Panc1 (cell line): Measurements from ENCODE around the gene PRRC2C.

Experiments used
- CTCF ChIP-seq: fragments of 450-650 bp; IDR thresholded peaks from 2 replicates; pipeline ENCODE4 v1.5.1; 2017; ENCODE audit warnings: mild to moderate bottlenecking
- POLR2AphosphoS5 ChIP-seq: IDR thresholded peaks from 2 replicates; pipeline ENCODE4 v1.6.1; 2012; ENCODE audit warnings: mild to moderate bottlenecking, low read depth, low read length, moderate library complexity
- SIN3A ChIP-seq: IDR thresholded peaks from 2 replicates; pipeline ENCODE4 v1.6.1; 2012; ENCODE audit warnings: low read depth, mild to moderate bottlenecking, low read length, moderate library complexity, borderline replicate concordance; ENCODE audit not compliant: insufficient read depth
- TCF7L2 ChIP-seq: IDR thresholded peaks from 2 replicates; pipeline ENCODE4 v1.6.1; 2011; ENCODE audit warnings: mild to moderate bottlenecking, low read depth, low read length, inconsistent platforms
- TF ChIP-seq, protein P1 (sequence below), 2 experiments: IDR thresholded peaks; 2 replicates each; pipeline ENCODE4 v1.6.1; 2011 to 2012; ENCODE audit warnings: low read depth in 2 of 2, control low read depth in 1 of 2, low read length in 1 of 2, mild to moderate bottlenecking in 1 of 2, moderate library complexity in 1 of 2; ENCODE audit not compliant: insufficient read depth in 1 of 2

- no peak for TF ChIP-seq CTCF
- TF ChIP-seq POLR2AphosphoS5, result no peak
- TF ChIP-seq SIN3A, result no peak
- TF ChIP-seq, protein P1, sequence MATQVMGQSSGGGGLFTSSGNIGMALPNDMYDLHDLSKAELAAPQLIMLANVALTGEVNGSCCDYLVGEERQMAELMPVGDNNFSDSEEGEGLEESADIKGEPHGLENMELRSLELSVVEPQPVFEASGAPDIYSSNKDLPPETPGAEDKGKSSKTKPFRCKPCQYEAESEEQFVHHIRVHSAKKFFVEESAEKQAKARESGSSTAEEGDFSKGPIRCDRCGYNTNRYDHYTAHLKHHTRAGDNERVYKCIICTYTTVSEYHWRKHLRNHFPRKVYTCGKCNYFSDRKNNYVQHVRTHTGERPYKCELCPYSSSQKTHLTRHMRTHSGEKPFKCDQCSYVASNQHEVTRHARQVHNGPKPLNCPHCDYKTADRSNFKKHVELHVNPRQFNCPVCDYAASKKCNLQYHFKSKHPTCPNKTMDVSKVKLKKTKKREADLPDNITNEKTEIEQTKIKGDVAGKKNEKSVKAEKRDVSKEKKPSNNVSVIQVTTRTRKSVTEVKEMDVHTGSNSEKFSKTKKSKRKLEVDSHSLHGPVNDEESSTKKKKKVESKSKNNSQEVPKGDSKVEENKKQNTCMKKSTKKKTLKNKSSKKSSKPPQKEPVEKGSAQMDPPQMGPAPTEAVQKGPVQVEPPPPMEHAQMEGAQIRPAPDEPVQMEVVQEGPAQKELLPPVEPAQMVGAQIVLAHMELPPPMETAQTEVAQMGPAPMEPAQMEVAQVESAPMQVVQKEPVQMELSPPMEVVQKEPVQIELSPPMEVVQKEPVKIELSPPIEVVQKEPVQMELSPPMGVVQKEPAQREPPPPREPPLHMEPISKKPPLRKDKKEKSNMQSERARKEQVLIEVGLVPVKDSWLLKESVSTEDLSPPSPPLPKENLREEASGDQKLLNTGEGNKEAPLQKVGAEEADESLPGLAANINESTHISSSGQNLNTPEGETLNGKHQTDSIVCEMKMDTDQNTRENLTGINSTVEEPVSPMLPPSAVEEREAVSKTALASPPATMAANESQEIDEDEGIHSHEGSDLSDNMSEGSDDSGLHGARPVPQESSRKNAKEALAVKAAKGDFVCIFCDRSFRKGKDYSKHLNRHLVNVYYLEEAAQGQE (IDR thresholded peaks at IDR 0.05; ENCODE audit: insufficient read depth in 1 of 2, low read depth in 2 of 2, low read length in 1 of 2), result no peak
- no peak for TF ChIP-seq TCF7L2
Observed at GRCh38 chr1:171597203-171597602, 111.9 kb downstream of the PRRC2C start.
